Esophagus (tissue), 2 donors: Measurements from ENCODE around the gene TPMT. TPM values are rescaled to one million over a fixed set of nuclear protein-coding genes. Genes with fewer than 3 reads are reported as not detected.

Experiments used
- H3K27ac ChIP-seq, 2 donors: one replicate each; pipeline ENCODE4 v1.5.1; 2013; ENCODE audit warnings: low read depth in 2 of 2, mild to moderate bottlenecking in 2 of 2, inconsistent platforms in 1 of 2, low read length in 1 of 2, moderate library complexity in 1 of 2
- H3K27me3 ChIP-seq, 2 donors: one replicate each; pipeline ENCODE4 v1.6.1; 2013; ENCODE audit warnings: low read length in 2 of 2, control low read depth in 1 of 2, mild to moderate bottlenecking in 1 of 2; ENCODE audit not compliant: insufficient read depth in 2 of 2, control insufficient read depth in 1 of 2
- H3K36me3 ChIP-seq, 2 donors: one replicate each; pipeline ENCODE4 v1.6.1; 2013; ENCODE audit warnings: low read length in 1 of 2; ENCODE audit not compliant: control insufficient read depth in 2 of 2, insufficient read depth in 2 of 2
- H3K4me1 ChIP-seq, 2 donors: one replicate each; pipeline ENCODE4 v1.6.1; 2013; ENCODE audit warnings: low read length in 1 of 2; ENCODE audit not compliant: control insufficient read depth in 2 of 2, insufficient read depth in 2 of 2
- H3K4me3 ChIP-seq, 2 donors: one replicate each; pipeline ENCODE4 v1.5.1; 2013; ENCODE audit warnings: low read length in 2 of 2, mild to moderate bottlenecking in 2 of 2, low read depth in 1 of 2, moderate library complexity in 1 of 2
- H3K9me3 ChIP-seq, 2 donors: one replicate each; pipeline ENCODE4 v1.6.1; 2013; ENCODE audit warnings: mild to moderate bottlenecking in 2 of 2, low read depth in 1 of 2, low read length in 1 of 2, moderate library complexity in 1 of 2; ENCODE audit not compliant: control insufficient read depth in 2 of 2, insufficient read depth in 1 of 2
- WGBS, 2 donors: extraction: QIAGEN DNeasy Blood & Tissue Kit; methylation state at CpG; one replicate each; pipeline ENCODE4 v1.1.7; 2013; 5-methylcytosine and 5-hydroxymethylcytosine counted together
- polyA plus RNA-seq, 2 donors: library from polyadenylated mRNA; stranded (reverse); fragments of 200-250 nt; gene quantifications; one replicate each; pipeline ENCODE4 v1.2.3, GENCODE V29; 2013
- donor health status: healthy with polysubstance abuse.
- donor health status: Bipolar disorder and iron deficiency.

TPMT gene
- polyA plus RNA-seq, 2 donors: 10.4 to 11.9 TPM

DNA sequence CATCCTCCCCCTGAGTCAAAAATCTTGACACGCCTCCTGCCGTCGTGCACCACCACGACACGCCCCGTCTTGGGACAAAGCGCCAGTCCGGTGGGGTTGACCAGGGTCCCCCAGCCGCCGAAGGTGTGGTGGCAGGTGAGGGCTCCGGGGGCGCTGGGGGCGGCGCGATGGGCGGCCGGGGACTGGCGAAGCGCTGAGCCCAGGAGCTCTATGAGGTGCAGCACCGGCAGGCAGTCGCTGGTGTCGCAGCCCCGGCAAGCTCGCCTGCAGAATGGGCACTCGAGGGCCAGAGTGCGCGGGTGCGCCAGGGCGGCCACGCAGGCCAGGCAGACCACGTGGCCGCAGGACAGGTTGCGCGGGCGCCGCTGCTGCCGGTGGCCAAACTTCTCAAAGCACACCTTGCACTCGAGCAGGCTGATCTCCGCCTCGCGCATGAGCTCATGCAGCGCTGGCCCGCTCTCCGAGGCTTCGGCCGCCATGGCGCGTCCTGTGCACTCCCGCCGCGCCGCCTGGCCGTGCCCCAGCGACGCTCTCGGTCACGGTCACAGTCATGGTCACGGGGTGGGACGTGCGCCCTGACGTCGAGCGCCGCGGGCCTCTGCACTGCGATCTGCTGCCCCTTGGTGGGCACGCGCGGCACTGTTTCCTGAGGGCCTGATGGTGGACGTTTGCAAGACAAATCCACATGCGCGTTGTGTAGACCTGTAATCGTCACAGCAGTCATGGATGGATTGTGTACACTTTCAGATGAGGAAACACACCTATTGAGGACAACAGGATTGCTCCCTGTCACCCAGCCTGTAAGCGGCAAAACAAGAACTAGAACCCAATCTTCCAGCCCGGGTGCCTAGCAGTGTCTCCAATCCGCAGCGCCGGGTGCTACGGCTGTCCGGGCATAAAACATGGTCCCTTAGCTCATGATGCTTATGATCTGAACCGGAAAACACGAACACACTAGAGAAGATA is 32.5 kb downstream of the TPMT start, which contains the start of gene NHLRC1:
Gene NHLRC1 (minus strand): TSS at position 550 of the 966 bp plus-strand sequence. CDS start 71 bp downstream, at position 479.
- H3K9me3 ChIP-seq: no peaks in the 10 kb centered on the region
- peaks cover 0 to 2% of the 10 kb centered on the region in 2 donors for H3K36me3 ChIP-seq
- WGBS, 2 donors: 18 to 22% methylated on average over 77 to 82 of the region's 82 CpGs
- peaks cover 0 to 9% of the 10 kb centered on the region in 2 donors for H3K4me1 ChIP-seq
- H3K27ac ChIP-seq: peak within 1 kb of the TSS; percentile 23 to 34
- no peaks in the 10 kb centered on the region for H3K27me3 ChIP-seq
- peak within 1 kb of the TSS; percentile 44 to 67 for H3K4me3 ChIP-seq

DNA sequence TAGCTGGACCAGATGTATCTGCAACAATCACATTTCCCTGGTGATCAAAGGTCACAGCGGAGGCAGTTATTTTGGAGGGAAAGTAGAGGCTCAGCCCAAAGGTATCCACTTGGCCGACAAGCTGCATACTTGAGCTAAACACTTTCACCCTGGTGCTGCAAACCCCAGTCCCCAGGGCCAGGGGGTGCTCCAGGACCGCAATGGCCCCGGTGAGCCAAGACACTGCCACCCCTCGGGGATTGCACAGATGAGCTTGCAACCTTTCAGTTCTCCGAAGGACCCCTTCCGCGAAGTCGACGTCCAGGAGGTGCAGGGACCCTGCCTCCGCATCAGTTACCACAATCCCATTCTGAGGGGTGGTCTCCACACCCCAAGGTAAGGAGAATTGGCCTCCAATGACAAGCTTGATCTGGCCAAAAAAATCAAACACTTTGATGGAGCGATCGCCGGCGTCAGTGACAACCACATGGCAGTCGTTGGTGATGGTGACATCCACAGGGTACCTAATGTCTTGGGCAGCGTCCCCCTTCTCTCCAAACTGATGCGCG is 33.2 kb downstream of the TPMT start:
- no peak overlapping the region for H3K27ac ChIP-seq
- peak overlapping the region; percentile 44 to 67 for H3K4me3 ChIP-seq
- no peaks in the 10 kb centered on the region for H3K27me3 ChIP-seq
- 78 to 83% methylated on average over 19 of the region's 19 CpGs for WGBS, 2 donors
- H3K36me3 ChIP-seq: peaks cover 0 to 2% of the 10 kb centered on the region in 2 donors
- H3K4me1 ChIP-seq: peaks cover 0 to 9% of the 10 kb centered on the region in 2 donors
- H3K9me3 ChIP-seq: no peaks in the 10 kb centered on the region

DNA sequence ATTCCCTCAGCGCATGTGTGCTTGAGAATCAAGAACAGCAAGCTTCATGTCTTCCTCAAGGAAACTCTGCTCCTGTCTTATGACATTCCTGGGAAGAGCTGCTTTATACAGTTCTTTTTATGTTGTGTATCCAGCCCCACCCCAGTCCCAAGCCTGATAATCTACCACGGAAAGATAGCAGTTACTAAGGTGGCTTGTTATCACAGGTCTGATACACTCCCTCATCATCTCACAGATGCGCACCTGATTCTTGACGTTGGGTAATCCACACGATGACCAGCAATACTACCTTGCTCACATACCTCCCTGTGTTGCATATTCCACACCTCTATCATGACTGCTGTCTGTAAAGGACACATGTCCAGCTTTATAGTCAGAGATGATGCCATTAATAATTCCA is 35.6 kb downstream of the TPMT start:
- Histone ChIP-seq H3K9me3 (no peaks in the 10 kb centered on the region), H3K36me3 (peaks cover 0 to 2% of the 10 kb centered on the region in 2 donors), H3K27ac (no peak overlapping the region), H3K4me1 (peaks cover 0 to 9% of the 10 kb centered on the region in 2 donors), H3K4me3 (no peak overlapping the region), H3K27me3 (no peaks in the 10 kb centered on the region)
- WGBS, 2 donors: 65 to 68% methylated on average over 5 of the region's 5 CpGs

DNA sequence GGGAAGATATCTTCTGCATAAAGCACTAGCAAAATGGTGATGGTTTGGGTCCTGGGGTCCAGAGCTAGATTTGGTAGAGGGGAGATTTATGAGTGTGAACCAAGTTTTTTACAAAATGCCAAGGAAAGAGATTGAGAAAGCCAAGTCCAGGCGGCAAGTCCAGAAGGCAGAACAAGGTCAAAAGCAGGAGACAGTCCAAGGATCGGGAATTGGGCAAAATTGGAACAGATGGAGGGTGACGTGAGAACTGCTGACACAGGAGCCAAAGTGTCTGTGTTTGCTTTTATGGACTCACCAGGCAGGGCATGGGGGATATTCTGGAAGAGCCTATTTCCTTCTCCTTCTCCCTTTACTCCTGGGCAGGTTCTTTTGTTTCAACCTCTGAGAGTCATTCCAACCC is 36.5 kb downstream of the TPMT start:
- Histone ChIP-seq H3K36me3 (peaks cover 0 to 2% of the 10 kb centered on the region in 2 donors), H3K27ac (no peak overlapping the region), H3K27me3 (no peaks in the 10 kb centered on the region), H3K4me3 (no peak overlapping the region), H3K4me1 (peaks cover 0 to 9% of the 10 kb centered on the region in 2 donors), H3K9me3 (no peaks in the 10 kb centered on the region)
- WGBS, 2 donors: 45 to 85% methylated on average over 3 of the region's 3 CpGs

DNA sequence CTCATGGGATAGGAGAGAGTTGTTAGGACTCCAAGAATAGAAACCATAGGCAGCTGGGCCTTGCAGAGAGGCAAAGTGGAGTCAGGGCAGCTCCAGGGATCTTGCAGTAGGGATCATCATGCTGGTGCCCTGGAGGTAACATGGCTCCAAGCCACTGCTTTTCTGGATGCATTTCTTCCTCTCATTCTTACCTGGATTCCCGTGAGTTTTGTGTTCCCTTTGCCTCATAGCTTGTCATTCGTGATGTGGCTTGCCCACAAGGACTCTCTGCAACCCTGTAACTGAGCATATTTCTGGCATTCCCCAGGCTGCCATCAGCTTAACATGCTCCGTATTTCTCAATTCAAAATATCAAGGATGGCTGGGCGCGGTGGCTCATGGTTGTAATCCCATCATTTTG is 37.7 kb downstream of the TPMT start:
- whole genome bisulfite sequencing, 2 donors: 53 to 69% methylated on average over 5 of the region's 5 CpGs
- Histone ChIP-seq H3K9me3 (no peaks in the 10 kb centered on the region), H3K36me3 (no peaks in the 10 kb centered on the region), H3K4me1 (peaks cover 0 to 3% of the 10 kb centered on the region in 2 donors), H3K4me3 (no peak overlapping the region), H3K27ac (no peak overlapping the region), H3K27me3 (no peaks in the 10 kb centered on the region)

DNA sequence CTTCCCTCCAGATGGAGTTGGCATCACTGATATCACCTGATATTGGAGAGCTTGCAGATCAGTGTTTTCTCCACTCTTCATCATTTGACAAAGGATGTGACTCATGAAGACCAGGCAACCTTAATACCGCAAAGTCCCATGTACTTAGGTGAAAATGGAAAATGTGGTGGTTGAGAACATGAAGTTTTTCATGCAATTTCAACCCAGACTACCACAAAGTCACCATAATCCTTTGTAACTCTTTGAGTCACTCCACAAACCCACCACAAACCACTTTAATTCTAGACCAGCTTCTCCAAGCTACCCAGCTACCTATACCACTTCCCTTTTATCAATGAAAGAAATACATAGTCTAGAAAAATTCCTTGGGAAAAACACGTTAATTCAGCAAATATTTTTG is 39.5 kb downstream of the TPMT start:
- H3K27me3 ChIP-seq: no peaks in the 10 kb centered on the region
- no peak overlapping the region for H3K4me3 ChIP-seq
- no peaks in the 10 kb centered on the region for H3K4me1 ChIP-seq
- H3K36me3 ChIP-seq: no peaks in the 10 kb centered on the region
- WGBS, 2 donors: 76 to 78% methylated on average over 2 of the region's 2 CpGs
- no peaks in the 10 kb centered on the region for H3K9me3 ChIP-seq
- no peak overlapping the region for H3K27ac ChIP-seq

DNA sequence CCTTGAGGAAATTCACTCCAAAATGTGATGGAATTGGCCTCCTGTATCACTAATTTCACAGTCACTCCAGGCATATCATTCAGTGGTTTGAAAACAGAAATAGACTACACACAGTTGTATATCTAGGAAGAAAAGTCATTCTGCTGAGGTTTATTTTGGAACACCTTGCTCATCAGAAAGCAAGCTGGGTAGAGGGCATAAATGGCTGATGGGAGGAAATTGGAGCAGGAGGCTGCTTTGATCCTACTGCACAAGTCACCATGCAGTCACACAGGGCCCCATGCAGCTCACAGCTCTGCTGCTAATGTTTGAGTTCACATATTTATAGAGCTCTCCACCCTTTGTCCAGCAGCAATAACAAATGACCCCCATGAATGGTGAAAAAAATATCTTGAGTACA is 44.7 kb downstream of the TPMT start:
- Histone ChIP-seq H3K36me3 (no peaks in the 10 kb centered on the region), H3K4me1 (no peaks in the 10 kb centered on the region), H3K27ac (no peak overlapping the region), H3K4me3 (no peak overlapping the region), H3K9me3 (no peaks in the 10 kb centered on the region), H3K27me3 (no peaks in the 10 kb centered on the region)

DNA sequence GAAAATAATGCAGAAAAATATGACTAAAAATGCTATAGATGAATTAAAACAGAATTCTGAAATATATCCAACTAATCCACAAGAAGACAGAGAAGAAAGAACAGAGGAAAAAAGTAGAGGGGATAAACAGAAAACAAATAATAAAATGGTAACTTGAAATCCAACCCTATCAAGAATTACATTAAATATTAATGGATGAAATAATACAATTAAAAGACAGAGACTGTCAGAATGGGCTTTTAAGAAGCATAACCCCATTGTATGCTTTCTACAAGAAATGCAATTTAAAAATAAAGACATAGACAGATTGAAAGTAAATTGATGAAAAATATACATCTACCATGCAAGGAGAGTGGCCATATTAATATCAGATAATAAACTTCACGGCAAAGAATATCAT is 47.8 kb downstream of the TPMT start:
- H3K27ac ChIP-seq: no peak overlapping the region
- no peak overlapping the region for H3K4me3 ChIP-seq
- 94 to 98% methylated on average over 1 of the region's 1 CpG for WGBS, 2 donors

DNA sequence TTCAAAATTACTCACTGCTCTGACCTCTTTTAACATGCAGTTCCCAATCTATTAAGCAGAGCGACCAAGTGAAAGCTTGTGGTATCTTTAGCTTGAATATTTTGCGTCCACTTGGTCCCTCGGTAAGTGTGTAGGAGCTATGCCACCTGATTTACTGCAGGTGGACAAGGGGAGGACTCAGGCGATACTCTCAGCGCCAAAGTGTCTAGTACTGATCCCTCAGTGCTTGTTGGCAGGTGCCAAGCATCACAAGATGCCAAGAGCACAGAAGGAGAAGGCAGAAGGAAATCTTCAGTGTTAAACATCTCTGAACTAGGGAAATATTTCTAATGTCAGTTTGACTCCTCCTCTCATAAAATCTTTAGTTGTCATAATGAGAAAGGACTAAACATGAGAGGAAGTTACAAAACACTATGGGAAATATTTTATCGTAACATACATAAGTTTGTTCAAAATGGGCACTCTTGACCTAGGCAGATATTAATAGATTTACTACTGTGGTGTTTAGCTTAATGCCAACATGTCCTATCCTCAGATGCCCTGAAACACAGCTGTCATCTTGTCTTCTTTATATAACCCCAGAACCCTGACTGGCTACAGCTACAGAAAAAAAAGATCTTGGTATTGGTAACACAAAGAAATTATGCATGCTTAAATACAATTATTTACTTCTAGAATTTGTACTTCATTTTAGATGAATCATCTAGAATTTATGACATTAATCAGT is 51.9 kb downstream of the TPMT start:
- Histone ChIP-seq H3K27me3 (no peaks in the 10 kb centered on the region), H3K4me1 (no peaks in the 10 kb centered on the region), H3K27ac (no peak overlapping the region), H3K36me3 (no peaks in the 10 kb centered on the region), H3K4me3 (no peak overlapping the region), H3K9me3 (no peaks in the 10 kb centered on the region)
- 87 to 88% methylated on average over 6 of the region's 6 CpGs for whole genome bisulfite sequencing, 2 donors

More for the DNA sequence above, 47.8 kb downstream of the TPMT start:
- Histone ChIP-seq H3K9me3 (no peaks in the 10 kb centered on the region), H3K27me3 (no peaks in the 10 kb centered on the region), H3K36me3 (no peaks in the 10 kb centered on the region), H3K4me1 (no peaks in the 10 kb centered on the region)
